ENCODE results near the gene ROCK2. TPM values are rescaled to one million over a fixed set of nuclear protein-coding genes. Genes with fewer than 3 reads are reported as not detected.

ROCK2 gene
- total RNA-seq, 3 donors from 2014 or later = 67.7 to 77.8 (median 71.0) TPM

GRCh38 chr2:11359865-11360264 lies 15.4 kb upstream of the ROCK2 start:
- no peak for DNase-seq
- no peak for TF ChIP-seq CTCF (IDR thresholded peaks at IDR 0.05)
- Histone ChIP-seq H3K4me1 (ENCODE audit: low read depth) (no peaks in the 10 kb centered on the region), H3K9me3 (no peaks in the 10 kb centered on the region), H3K4me3 (no peak overlapping the region), H3K36me3 (ENCODE audit: low read depth) (no peaks in the 10 kb centered on the region)
- intact Hi-C loops (cut with DNase I, micrococcal nuclease) = no loop called here
- no peak for ATAC-seq

- peak in 2 of 3 donors; percentile 31 to 50 for DNase-seq
- peak; percentile 67 for ATAC-seq
- no peak overlapping the region for H3K4me3 ChIP-seq
These were observed 13.1 kb upstream of the ROCK2 start for GRCh38 chr2:11357428-11357972.

GRCh38 chr2:11356764-11357163 lies 12.3 kb upstream of the ROCK2 start:
- Histone ChIP-seq H3K36me3 (ENCODE audit: low read depth) (no peaks in the 10 kb centered on the region), H3K4me1 (ENCODE audit: low read depth) (no peaks in the 10 kb centered on the region), H3K9me3 (no peaks in the 10 kb centered on the region), H3K4me3 (no peak overlapping the region)
- intact Hi-C loops (cut with DNase I, micrococcal nuclease) = no loop called here
- no peak for TF ChIP-seq CTCF (IDR thresholded peaks at IDR 0.05)
- no peak for DNase-seq
- ATAC-seq = no peak

More at GRCh38 chr2:11357428-11357972, 13.1 kb upstream of the ROCK2 start:
- H3K9me3 ChIP-seq = no peaks in the 10 kb centered on the region
- intact Hi-C loops (cut with DNase I, micrococcal nuclease) = no loop called here
- no peaks in the 10 kb centered on the region for H3K4me1 ChIP-seq (ENCODE audit: low read depth)
- no peaks in the 10 kb centered on the region for H3K36me3 ChIP-seq (ENCODE audit: low read depth)
- TF ChIP-seq CTCF (IDR thresholded peaks at IDR 0.05) = no peak

- intact Hi-C loops (cut with DNase I, micrococcal nuclease) = no loop called here
- DNase-seq (no peak), ATAC-seq (no peak)
- Histone ChIP-seq H3K4me1 (ENCODE audit: low read depth) (no peaks in the 10 kb centered on the region), H3K4me3 (no peak overlapping the region), H3K9me3 (no peaks in the 10 kb centered on the region), H3K36me3 (ENCODE audit: low read depth) (no peaks in the 10 kb centered on the region)
- no peak for TF ChIP-seq CTCF (IDR thresholded peaks at IDR 0.05)
These were observed 11.0 kb upstream of the ROCK2 start for GRCh38 chr2:11355194-11356053.

- Histone ChIP-seq H3K4me3 (no peak overlapping the region), H3K4me1 (ENCODE audit: low read depth) (no peaks in the 10 kb centered on the region), H3K36me3 (ENCODE audit: low read depth) (no peaks in the 10 kb centered on the region), H3K9me3 (no peaks in the 10 kb centered on the region)
- no peak for TF ChIP-seq CTCF (IDR thresholded peaks at IDR 0.05)
- no peak for DNase-seq
- peak; percentile 69 for ATAC-seq
- intact Hi-C loops (cut with DNase I, micrococcal nuclease) = no loop called here
These were observed 10.1 kb upstream of the ROCK2 start for GRCh38 chr2:11354363-11355154.
